NT2/D1 (cell line): Measurements from ENCODE around the gene POU2F3.

Experiments
- SUZ12 ChIP-seq: IDR thresholded peaks from 2 replicates; pipeline ENCODE4 v1.6.1; 2011; ENCODE audit not compliant: insufficient read length, insufficient read depth; ENCODE audit errors: extremely low read depth
- YY1 ChIP-seq: IDR thresholded peaks from 2 replicates; pipeline ENCODE4 v1.6.1; 2011; ENCODE audit not compliant: insufficient read length, insufficient read depth
- ZNF274 ChIP-seq: IDR thresholded peaks from 2 replicates; pipeline ENCODE4 v1.6.1; 2011; ENCODE audit warnings: mild to moderate bottlenecking, low read depth, low read length

DNA sequence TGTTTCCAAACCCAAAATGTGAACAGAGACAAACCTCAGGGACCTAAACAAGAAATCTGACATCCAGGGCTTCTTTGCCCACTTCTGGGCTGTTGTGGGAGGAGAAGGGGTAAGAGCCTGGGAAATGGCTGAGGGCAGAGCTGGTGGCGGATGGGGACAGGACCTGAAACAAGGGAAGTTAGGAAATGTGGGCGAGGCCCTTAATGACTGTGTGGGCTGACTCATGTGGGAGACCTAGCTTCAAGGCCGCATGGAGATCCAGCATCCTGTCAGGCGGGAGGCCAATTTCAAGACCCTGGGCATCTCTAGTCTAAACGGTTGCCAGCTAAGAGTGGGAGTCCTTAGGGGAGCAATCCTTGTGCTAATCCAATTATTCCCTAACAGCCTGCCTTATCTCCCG, 31.2 kb upstream of the POU2F3 start:
- no peak for TF ChIP-seq ZNF274
- TF ChIP-seq SUZ12: no peak
- no peak for TF ChIP-seq YY1
